Measurements from ENCODE around the gene ENAH.
"Not testable (repeated sequence)": the region's sequence is repeated elsewhere in the genome, so short reads cannot be mapped to it uniquely, and the experiment has no call there.

Gene ENAH
- 0.36 to 1.6 reads per million in 2 experiments for total RNA-seq

GRCh38 chr1:225652729-225653462 lies at the start of gene ENAH:
TSS of gene ENAH (minus strand) at chr1:225653123. CDS start at chr1:225652690, 433 bp downstream.
- DNase-seq (ENCODE audit: low read depth) = no peak

DNA sequence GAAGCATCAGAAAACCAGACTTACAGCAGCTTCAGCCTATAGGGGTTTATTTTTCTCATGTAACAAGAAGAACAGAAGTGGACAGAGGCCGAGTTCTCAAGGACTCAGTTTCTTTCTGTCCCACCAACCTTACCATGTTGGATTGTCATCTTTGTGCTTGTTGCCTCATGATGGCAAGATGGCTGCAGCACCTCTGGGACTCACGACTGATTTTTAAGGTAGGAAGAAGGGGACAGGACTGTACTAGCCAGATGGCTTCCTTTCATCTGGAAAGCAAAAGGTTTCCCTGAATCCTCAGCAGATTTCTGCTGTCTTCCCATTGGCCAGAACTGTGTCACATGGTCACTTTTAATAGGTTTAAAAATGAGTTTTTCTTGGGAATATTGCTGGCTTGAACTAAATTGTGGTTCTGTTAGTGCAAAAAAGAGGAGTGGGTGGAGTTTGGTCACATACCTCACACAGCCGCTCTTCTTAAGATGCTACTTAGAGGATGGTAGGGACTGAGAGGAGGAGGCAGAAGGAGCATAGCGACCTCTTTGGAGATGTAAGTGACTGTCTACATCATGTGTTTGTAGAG lies 48.1 kb upstream of the ENAH start:
- DNase-seq (ENCODE audit: low read depth) = no peak

DNA sequence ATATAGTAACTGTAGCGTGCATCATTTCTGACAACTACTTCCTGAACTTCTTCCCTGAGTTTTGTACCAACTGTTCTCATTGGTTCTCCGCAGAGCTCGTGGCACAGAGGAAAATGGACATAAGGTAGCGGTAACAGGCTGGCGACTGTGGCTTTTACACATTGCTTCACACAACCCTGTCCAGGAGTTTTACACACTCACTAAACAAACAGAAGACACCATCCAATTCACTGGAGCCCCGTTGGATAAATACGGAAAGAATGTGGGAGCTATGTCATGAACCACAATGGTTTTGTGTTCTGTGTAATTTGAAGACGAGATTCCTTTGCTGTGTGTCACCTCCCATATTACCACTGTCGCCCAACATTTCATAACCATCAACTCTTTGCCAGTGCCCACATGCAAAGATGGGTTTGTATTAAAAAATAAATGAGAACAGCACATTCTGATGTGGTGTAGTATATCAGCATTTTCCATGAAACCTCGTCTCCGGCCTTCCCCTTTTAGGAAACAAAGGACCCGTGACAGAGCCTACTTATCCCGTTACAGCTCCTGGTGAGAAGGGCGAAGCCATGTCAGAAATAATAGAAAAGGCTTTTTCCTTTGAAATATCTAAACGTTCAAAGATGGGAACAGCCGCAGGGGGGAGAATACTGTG lies 47.4 kb upstream of the ENAH start:
- DNase-seq (ENCODE audit: low read depth) = no peak

DNA sequence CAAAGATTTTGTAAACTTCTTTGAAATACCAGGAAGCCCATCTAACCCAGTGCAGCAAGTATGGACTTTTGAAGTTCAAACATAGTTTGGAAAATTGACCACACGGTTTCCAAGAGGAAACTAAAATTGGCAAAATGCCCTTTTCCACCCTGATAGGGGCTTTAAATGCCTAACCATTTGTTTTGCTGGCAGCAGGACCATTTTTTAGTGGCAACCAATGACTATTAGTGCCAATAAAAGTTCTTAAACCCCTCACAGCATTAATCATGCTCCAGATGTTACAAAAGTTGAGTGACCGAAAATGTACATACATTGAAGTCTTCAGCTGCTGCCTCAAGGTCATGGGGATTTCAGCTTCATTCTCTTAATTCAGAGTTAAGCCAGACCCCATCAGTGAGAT lies 46.4 kb upstream of the ENAH start:
- DNase-seq (ENCODE audit: low read depth) = no peak

- DNase-seq (ENCODE audit: low read depth) = not testable (repeated sequence)
These were observed 45.3 kb upstream of the ENAH start for GRCh38 chr1:225698194-225698593.

DNA sequence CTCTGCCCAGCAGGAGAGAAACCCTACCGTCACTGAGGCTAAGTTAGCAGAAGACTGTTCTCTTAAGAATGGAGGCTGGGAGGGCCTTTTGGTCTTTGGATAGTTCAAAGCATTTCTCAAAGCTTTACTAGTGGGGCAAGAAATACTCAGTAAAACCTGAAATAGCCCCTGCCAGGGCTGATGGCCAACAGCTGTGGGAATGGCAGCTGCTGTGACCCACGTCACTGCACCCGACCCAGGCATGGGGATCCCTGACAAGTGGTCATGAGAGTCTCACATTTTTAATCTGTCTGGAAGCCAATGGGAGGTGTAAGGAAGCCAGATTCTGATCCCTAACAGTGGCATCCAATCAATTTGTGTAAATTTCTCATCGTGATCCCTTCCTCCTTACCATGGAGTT lies 44.5 kb upstream of the ENAH start:
- no peak for DNase-seq (ENCODE audit: low read depth)

DNA sequence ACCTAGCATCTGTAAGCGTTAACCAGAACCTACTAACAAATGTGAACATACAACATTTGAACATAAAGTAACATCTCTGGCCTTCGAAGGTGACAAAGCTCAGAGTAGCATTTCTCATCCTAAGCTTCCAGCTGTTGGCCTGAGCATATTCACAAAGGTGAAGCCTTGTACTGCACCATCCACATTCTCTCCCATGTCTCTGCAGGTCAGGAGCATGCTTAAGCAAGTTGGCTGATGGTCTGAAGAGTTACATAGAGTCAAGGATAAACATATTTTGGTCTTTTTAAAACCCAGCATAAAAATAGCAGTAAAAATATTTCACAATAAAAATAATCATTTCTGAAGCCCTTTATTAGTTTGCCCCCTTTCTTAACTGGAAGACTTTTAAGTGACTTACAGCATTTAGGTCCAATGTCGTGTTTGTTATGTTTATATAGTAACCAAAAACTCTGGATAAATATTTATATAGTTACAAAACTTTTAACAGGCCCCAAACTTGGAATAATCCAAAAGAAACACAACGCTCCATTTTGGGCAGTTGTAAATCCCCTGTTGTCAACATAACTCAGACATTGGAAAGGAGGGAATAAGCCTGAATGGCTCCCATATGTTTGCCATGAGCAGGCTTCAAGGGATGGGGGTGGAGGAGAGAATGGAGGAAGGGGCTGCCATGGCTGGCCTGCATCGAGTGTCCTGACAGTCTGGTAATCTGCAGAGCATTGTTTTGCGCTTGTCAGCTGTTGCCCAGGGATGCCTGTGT lies 42.8 kb upstream of the ENAH start:
- no peak for DNase-seq (ENCODE audit: low read depth)

GRCh38 chr1:225694151-225694603 lies 41.3 kb upstream of the ENAH start:
- no peak for DNase-seq (ENCODE audit: low read depth)

- not testable (repeated sequence) for DNase-seq (ENCODE audit: low read depth)
These were observed 40.8 kb upstream of the ENAH start for GRCh38 chr1:225693697-225694096.

- DNase-seq (ENCODE audit: low read depth) = no peak
These were observed 40.3 kb upstream of the ENAH start for GRCh38 chr1:225693085-225693696.

GRCh38 chr1:225692517-225692879 lies 39.6 kb upstream of the ENAH start:
- DNase-seq (ENCODE audit: low read depth) = no peak

- no peak for DNase-seq (ENCODE audit: low read depth)
These were observed 39.1 kb upstream of the ENAH start for GRCh38 chr1:225691861-225692516.

DNA sequence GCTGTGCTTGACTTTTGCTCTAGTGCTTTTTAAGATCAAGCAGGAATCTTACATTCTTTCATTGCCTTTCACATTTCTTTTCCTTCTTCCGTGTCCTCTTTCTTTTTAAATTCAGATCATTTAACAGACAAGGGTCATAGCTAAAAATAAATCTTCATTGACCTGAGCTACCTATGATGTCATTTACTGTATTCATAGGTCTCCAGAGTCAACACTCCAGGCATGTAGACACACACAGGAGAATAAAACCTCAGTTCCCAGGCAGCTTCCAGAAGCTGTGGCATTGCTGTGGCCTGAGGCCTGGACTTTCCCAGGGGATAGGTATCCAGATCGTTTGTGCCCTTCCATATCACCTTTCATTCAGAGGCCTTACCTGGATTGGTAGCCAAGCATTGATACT lies 38.5 kb upstream of the ENAH start:
- DNase-seq (ENCODE audit: low read depth) = no peak

DNA sequence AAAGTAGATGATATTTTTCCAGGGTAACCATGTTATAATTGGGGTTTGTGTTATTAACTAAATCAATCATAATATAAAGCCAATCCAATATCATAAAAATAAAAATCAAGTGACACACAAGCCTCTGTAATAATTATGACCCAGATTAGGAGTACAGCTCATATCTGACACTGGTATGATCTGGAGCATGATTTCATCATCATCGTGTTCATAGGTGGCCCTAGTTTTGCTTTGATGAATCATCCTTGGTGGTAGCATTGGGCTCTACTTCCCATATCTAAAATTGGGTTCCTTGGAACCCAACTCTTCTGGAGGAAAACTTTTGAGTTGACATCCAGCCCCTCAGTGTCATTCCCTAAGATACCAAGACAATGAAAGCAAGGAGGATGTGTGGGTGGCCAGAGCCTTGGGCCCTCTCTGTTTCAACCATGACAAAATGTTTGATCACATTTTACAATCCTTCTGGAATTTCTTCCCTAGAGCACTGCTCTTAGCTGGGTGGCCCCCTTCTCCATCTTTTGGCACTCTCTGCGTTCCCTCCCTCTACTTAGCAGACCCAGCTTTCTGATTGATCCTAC lies 37.0 kb upstream of the ENAH start:
- no peak for DNase-seq (ENCODE audit: low read depth)

- DNase-seq (ENCODE audit: low read depth) = no peak
These were observed 35.4 kb upstream of the ENAH start for GRCh38 chr1:225688345-225688744.

DNA sequence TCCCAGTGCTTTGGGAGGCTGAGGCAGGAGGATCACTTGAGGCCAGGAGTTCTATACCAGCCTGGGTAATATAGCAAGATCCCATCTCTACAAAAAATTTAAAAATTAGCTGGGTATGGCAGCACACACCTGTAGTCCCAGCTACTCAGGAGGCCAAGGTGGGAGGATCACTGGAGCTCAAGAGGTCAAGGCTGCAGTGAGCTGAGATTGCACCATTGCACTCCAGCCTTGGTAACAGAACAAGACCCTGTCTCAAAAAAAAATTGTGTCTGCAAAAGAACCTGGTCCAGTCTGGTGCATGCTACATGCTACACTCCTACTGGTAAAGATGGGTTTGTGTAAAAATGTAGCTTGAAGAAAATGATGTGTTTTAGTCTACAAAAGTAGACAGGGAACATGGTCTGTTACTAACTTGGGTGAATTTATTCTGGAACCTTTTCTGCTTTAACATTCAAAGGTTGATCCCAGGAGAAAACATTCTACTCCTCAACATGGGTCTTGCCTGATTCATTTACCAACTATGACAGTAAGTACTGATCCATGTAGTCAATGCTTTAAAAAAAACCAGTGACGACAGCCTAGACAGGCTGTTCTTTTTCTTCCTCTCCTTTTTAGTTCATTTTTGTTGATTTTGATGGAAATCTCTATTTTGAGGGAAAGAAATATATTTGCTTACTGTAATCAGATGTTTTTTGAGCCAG lies 32.7 kb upstream of the ENAH start:
- no peak for DNase-seq (ENCODE audit: low read depth)

DNA sequence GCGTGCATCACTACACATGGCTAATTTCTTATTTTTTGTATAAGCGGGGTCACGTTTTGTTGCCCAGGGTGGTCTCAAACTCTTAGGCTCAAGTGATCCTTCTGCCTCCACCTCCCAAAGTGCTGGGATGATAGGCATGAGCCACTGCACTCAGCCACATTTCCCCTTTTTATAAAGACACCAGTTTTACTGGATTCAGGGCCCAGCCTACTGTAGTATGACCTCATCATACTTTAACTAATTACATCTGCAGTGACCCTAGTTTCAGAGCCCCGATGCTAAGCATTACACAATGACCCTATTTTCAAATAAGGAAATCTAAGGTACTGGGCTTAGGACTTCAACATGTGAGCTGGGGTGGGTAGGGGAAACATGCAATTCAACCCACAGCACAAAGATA lies 31.8 kb upstream of the ENAH start:
- no peak for DNase-seq (ENCODE audit: low read depth)

DNA sequence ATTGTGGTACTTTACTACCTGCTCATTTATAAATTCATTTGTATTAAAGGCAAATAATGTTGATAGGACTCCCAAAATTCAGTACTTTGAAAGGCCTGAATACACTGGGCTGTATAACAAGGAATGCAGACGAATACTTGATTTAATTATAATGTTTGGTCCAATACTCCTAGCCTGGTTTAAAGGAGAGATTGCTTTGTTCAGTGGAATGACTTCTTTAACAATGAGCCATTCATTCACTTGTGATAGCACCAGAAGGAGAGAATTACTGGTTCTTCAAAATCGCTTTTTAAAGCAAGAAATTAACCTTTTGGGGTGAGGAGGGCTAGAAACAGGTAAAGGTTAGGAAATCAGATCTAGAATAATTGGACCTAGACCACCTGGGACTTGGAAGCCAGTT lies 28.3 kb upstream of the ENAH start:
- no peak for DNase-seq (ENCODE audit: low read depth)

- DNase-seq (ENCODE audit: low read depth) = no peak
These were observed 25.6 kb upstream of the ENAH start for GRCh38 chr1:225678545-225678944.

DNA sequence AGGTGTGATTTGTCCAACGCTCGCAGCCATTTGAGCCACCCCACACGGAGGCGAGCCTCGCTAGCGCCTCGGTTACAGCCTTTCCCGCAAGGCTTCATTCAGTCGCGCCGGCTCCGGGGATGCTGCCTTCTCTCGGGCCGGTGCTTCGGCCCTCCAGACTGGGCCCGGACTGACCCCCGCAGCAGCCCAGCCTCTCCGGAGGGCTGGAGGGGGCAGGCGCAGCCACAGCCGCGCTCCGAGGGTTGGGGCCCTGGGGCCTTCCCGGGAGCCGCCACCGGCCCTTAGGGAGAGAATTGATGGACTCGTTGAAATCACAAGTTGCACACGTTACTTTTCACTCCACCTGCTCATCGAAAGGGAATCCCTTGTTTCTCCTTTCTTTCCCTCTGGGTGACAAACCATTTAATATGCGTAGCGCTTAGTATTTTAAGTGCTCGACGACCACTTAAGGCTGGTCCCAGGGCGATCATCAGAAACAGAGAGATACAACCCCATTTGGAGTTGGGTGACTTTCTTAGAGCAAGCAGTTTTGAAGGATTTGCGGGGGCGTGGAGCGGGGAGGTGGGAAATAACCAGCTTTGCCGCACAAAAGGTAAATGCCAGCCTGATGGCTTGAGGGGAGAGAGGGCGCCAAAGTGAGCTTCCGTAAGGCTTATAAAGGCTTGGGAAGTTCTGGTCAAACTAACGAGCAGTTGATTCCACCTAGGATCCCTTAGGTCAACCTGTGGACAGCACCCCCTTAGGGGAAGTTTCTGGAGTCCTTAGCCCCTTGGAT lies 24.6 kb upstream of the ENAH start:
- no peak for DNase-seq (ENCODE audit: low read depth)

Measured in T follicular helper cell (primary cell).